ENCODE results near the gene NKD2. TPM values are rescaled to one million over a fixed set of nuclear protein-coding genes. Genes with fewer than 3 reads are reported as not detected.
A peak's percentile ranks its signal among the peaks of the same experiment; 100 is the strongest.

The NKD2 gene
- total and polyA plus RNA-seq, 2 experiments from 2014 or later = 9.0 to 11.9 TPM

GRCh38 chr5:1005904-1006655 is 2.5 kb upstream of the NKD2 start:
- Histone ChIP-seq H2AFZ (no peak overlapping the region), H3K27me3 (ENCODE audit: insufficient read depth) (peaks cover 76% of the 10 kb centered on the region), H3K4me3 (no peak overlapping the region), H3K36me3 (ENCODE audit: insufficient read depth) (no peaks in the 10 kb centered on the region), H3F3A (replicated peaks; ENCODE audit: low read depth) (no peaks in the 10 kb centered on the region; the same call in 1 of the 2 replicates), H4K20me1 (replicated peaks; ENCODE audit: insufficient read depth) (no peaks in the 10 kb centered on the region; the same call in 1 of the 2 replicates), H3K4me2 (no peak overlapping the region), H3K27ac (ENCODE audit: low read depth) (no peak overlapping the region), H3K9me2 (ENCODE audit: insufficient read depth) (no peaks in the 10 kb centered on the region), H3K4me1 (ENCODE audit: insufficient read depth) (peaks cover 8% of the 10 kb centered on the region; the same call in 1 of the 2 replicates), H3K79me2 (replicated peaks; ENCODE audit: insufficient read depth) (no peaks in the 10 kb centered on the region)
- TF ChIP-seq, protein P1, sequence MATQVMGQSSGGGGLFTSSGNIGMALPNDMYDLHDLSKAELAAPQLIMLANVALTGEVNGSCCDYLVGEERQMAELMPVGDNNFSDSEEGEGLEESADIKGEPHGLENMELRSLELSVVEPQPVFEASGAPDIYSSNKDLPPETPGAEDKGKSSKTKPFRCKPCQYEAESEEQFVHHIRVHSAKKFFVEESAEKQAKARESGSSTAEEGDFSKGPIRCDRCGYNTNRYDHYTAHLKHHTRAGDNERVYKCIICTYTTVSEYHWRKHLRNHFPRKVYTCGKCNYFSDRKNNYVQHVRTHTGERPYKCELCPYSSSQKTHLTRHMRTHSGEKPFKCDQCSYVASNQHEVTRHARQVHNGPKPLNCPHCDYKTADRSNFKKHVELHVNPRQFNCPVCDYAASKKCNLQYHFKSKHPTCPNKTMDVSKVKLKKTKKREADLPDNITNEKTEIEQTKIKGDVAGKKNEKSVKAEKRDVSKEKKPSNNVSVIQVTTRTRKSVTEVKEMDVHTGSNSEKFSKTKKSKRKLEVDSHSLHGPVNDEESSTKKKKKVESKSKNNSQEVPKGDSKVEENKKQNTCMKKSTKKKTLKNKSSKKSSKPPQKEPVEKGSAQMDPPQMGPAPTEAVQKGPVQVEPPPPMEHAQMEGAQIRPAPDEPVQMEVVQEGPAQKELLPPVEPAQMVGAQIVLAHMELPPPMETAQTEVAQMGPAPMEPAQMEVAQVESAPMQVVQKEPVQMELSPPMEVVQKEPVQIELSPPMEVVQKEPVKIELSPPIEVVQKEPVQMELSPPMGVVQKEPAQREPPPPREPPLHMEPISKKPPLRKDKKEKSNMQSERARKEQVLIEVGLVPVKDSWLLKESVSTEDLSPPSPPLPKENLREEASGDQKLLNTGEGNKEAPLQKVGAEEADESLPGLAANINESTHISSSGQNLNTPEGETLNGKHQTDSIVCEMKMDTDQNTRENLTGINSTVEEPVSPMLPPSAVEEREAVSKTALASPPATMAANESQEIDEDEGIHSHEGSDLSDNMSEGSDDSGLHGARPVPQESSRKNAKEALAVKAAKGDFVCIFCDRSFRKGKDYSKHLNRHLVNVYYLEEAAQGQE (IDR thresholded peaks at IDR 0.05; ENCODE audit: unreplicated experiment) = no peak
- TF ChIP-seq CTCF (conservative IDR thresholded peaks at IDR 0.05; ENCODE audit: low read depth in 2 of 2) (no peak), ZNF462 (CRISPR knock-in tag; IDR thresholded peaks at IDR 0.05) (no peak), ETS1 (IDR thresholded peaks at IDR 0.05) (no peak), EZH2phosphoT487 (IDR thresholded peaks at IDR 0.05; ENCODE audit: unreplicated experiment) (no peak), JUNB (IDR thresholded peaks at IDR 0.05; ENCODE audit: unreplicated experiment) (no peak), POLR2AphosphoS5 (IDR thresholded peaks at IDR 0.05; ENCODE audit: low read depth) (no peak), STAT1 (IDR thresholded peaks at IDR 0.05; ENCODE audit: unreplicated experiment) (no peak), ZNF114 (CRISPR knock-in tag; IDR thresholded peaks at IDR 0.05) (no peak), NANOG (IDR thresholded peaks at IDR 0.05; ENCODE audit: borderline replicate concordance) (no peak), EZH2 (IDR thresholded peaks at IDR 0.05; ENCODE audit: low read depth, unreplicated experiment) (no peak), CREB1 (CRISPR knock-in tag; IDR thresholded peaks at IDR 0.05; ENCODE audit: low read depth) (no peak), ZNF331 (CRISPR knock-in tag; IDR thresholded peaks at IDR 0.05; ENCODE audit: low read depth) (no peak)
- Mint-ChIP-seq H3K27ac (no peak overlapping the region), H3K4me3 (peak overlapping the region; percentile 59), H3K4me1 (peaks cover 34% of the 10 kb centered on the region), H3K9me3 (no peaks in the 10 kb centered on the region; the same call in 2 of the 3 replicates), H3K36me3 (ENCODE audit: low read depth) (no peaks in the 10 kb centered on the region), H3K27me3 (ENCODE audit: insufficient read depth, low read depth, poor library complexity) (peaks cover 65% of the 10 kb centered on the region)
- ATAC-seq (no peak), DNase-seq (ENCODE audit: low spot score) (no peak)

Measured in GM23338 (cell line).